Endothelial cell of umbilical vein (primary cell): Measurements from ENCODE around the gene HTRA2. TPM values are rescaled to one million over a fixed set of nuclear protein-coding genes. Genes with fewer than 3 reads are reported as not detected.

Experiments used
- BruUV-seq: library from RNA; stranded (reverse); fragments of 400-500 nt; replicated peaks from 2 replicates; lab custom pipeline; 2021; lab: Mats Ljungman, UMichigan
- CTCF ChIA-PET: fragments of 300-600, 350-600 bp; sonication (Branson Sonifier 250); formaldehyde crosslinking; loops from one replicate; lab custom pipeline; 2021; ENCODE audit warnings: antibody characterized with exemption, inconsistent platforms; lab: Charles Lee
- POLR2A ChIA-PET: fragments of 300-600, 350-600 bp; sonication (Branson Sonifier 250); formaldehyde crosslinking; loops from one replicate; lab custom pipeline; 2021; ENCODE audit warnings: antibody characterized with exemption, inconsistent platforms; lab: Charles Lee
- DNase-seq: peaks from one replicate; pipeline ENCODE4 v3.0.0-alpha.2; 2011; ENCODE audit warnings: low read depth, low spot score
- FAIRE-seq: peaks from 2 replicates; lab custom pipeline; 2011; peaks lifted over from hg19 to GRCh38; lab: Jason Lieb, UNC
- H2AFZ ChIP-seq: 2 replicates; pipeline ENCODE4 v1.6.0; 2012; ENCODE audit warnings: low read depth, low read length, control low read depth, inconsistent platforms
- H3K27ac ChIP-seq: 2 replicates; pipeline ENCODE4 v1.5.1; 2011; ENCODE audit warnings: low read depth, mild to moderate bottlenecking, control low read depth, low read length, moderate library complexity; ENCODE audit not compliant: insufficient read depth
- H3K27me3 ChIP-seq, 2 experiments: 2 replicates each; pipeline versions ENCODE4 v1.6.0 to v1.6.1; 2011; ENCODE audit warnings: low read length in 2 of 2, mixed read lengths in 1 of 2; ENCODE audit not compliant: control insufficient read depth in 2 of 2, insufficient read depth in 2 of 2
- H3K36me3 ChIP-seq, 2 experiments: 2 replicates in 1 of 2; 3 replicates in 1 of 2; pipeline ENCODE4 v1.5.1; 2011; ENCODE audit warnings: low read length in 2 of 2, mild to moderate bottlenecking in 1 of 2, moderate library complexity in 1 of 2; ENCODE audit not compliant: control insufficient read depth in 2 of 2, insufficient read depth in 2 of 2; ENCODE audit errors: extremely low read depth in 1 of 2
- H3K4me1 ChIP-seq: 3 replicates; pipeline ENCODE4 v1.5.1; 2011; ENCODE audit warnings: mild to moderate bottlenecking, low read length; ENCODE audit not compliant: control insufficient read depth, insufficient read depth; ENCODE audit errors: extremely low read depth
- H3K4me2 ChIP-seq: 2 replicates; pipeline ENCODE4 v1.6.1; 2011; ENCODE audit warnings: low read length, control low read depth, mixed read lengths; ENCODE audit not compliant: insufficient read depth
- H3K4me3 ChIP-seq, 3 experiments: fragments of 200-600 bp in 1 of 3; sonication (generic), shearing (Covaris generic) in 1 of 3; replicated peaks in 1 of 3; 2 replicates each; pipeline ENCODE4 v1.5.1; 2011 to 2016; ENCODE audit warnings: control low read depth in 3 of 3, low read length in 3 of 3, mild to moderate bottlenecking in 2 of 3, inconsistent platforms in 1 of 3, low read depth in 1 of 3, moderate library complexity in 1 of 3; ENCODE audit not compliant: insufficient read depth in 1 of 3
- H3K79me2 ChIP-seq: 2 replicates; pipeline ENCODE4 v1.6.0; 2012; ENCODE audit warnings: low read length, inconsistent platforms; ENCODE audit not compliant: control insufficient read depth, insufficient read depth
- H3K9ac ChIP-seq: replicated peaks from 2 replicates; pipeline ENCODE3; 2011; ENCODE audit warnings: low read length, control low read depth; ENCODE audit not compliant: insufficient read depth; ENCODE audit errors: extremely low read depth
- H3K9me1 ChIP-seq: replicated peaks from 3 replicates; pipeline ENCODE4 v1.6.0; 2011; ENCODE audit warnings: mild to moderate bottlenecking, low read length; ENCODE audit not compliant: control insufficient read depth, insufficient read depth; ENCODE audit errors: extremely low read depth
- H3K9me3 ChIP-seq: replicated peaks from 2 replicates; pipeline ENCODE4 v1.5.1; 2012; ENCODE audit warnings: low read length, inconsistent platforms; ENCODE audit not compliant: control insufficient read depth, insufficient read depth
- H4K20me1 ChIP-seq: replicated peaks from 2 replicates; pipeline ENCODE3; 2011; ENCODE audit warnings: mild to moderate bottlenecking, low read length; ENCODE audit not compliant: control insufficient read depth, insufficient read depth; ENCODE audit errors: extremely low read depth
- CTCF ChIP-seq, 2 donors: IDR thresholded peaks; 1 replicate in 1 of 2; 2 replicates in 1 of 2; pipeline ENCODE4 v1.5.1; 2011; ENCODE audit warnings: low read length in 2 of 2, mild to moderate bottlenecking in 2 of 2, moderate library complexity in 2 of 2, control low read depth in 1 of 2, inconsistent platforms in 1 of 2, low read depth in 1 of 2; ENCODE audit not compliant: insufficient read depth in 1 of 2; ENCODE audit errors: extremely low read depth in 1 of 2
- EZH2 ChIP-seq: IDR thresholded peaks from 2 replicates; pipeline ENCODE4 v1.6.1; 2012; ENCODE audit warnings: borderline replicate concordance, low read depth, mild to moderate bottlenecking, moderate library complexity, low read length, inconsistent platforms; ENCODE audit not compliant: severe bottlenecking
- FOS ChIP-seq: IDR thresholded peaks from 2 replicates; pipeline ENCODE4 v1.6.1; 2011; ENCODE audit warnings: mild to moderate bottlenecking, low read length, moderate library complexity, borderline replicate concordance; ENCODE audit not compliant: insufficient read depth
- GATA2 ChIP-seq: IDR thresholded peaks from 2 replicates; pipeline ENCODE4 v1.7.0; 2011; ENCODE audit warnings: low read depth, mild to moderate bottlenecking, moderate library complexity, mixed read lengths, low read length; ENCODE audit not compliant: insufficient read length, insufficient read depth
- JUN ChIP-seq: IDR thresholded peaks from 2 replicates; pipeline ENCODE4 v1.6.1; 2011; ENCODE audit warnings: borderline replicate concordance, low read depth; ENCODE audit not compliant: insufficient read length, insufficient read depth
- MYC ChIP-seq: IDR thresholded peaks from one replicate; pipeline ENCODE4 v1.6.1; 2011; ENCODE audit warnings: mild to moderate bottlenecking, low read depth, low read length
- POLR2A ChIP-seq: IDR thresholded peaks from 2 replicates; pipeline ENCODE4 v1.6.1; 2012; ENCODE audit warnings: low read depth, mild to moderate bottlenecking, control low read depth, low read length
- POLR2AphosphoS5 ChIP-seq: IDR thresholded peaks from 2 replicates; pipeline ENCODE4 v1.6.1; 2012; ENCODE audit warnings: low read depth, mild to moderate bottlenecking, control low read depth, low read length, moderate library complexity; ENCODE audit not compliant: insufficient read depth
- dilution Hi-C: fragments of 300-500 bp; cut with MboI; formaldehyde crosslinking; loops from one replicate; pipeline ENCODE4 v1.15.0; 2019; ENCODE audit warnings: low sequenced_read_pairs; ENCODE audit not compliant: extremely low pct_ligation_motif_present
- intact Hi-C: fragments of 100-400 bp; cut with micrococcal nuclease; formaldehyde crosslinking; loops from one replicate; pipeline ENCODE4 v1.10.0; 2022
- polyA plus RNA-seq, 4 experiments: library from polyadenylated mRNA; depleted of rRNA in 3 of 4; stranded (reverse) in 3 of 4; unstranded in 1 of 4; fragments of >200 nt; gene quantifications; 2 replicates each; pipeline versions ENCODE4 v1.2.1 to v1.2.3, GENCODE V29; 2011 to 2012; ENCODE audit warnings: missing spikeins in 1 of 4
- total RNA-seq: library from RNA; stranded (reverse); gene quantifications from 2 replicates; pipeline ENCODE4 v1.2.3, GENCODE V29; 2021
- TF ChIP-seq, protein P1 (sequence below): IDR thresholded peaks from 2 replicates; pipeline ENCODE4 v1.6.1; 2011; ENCODE audit not compliant: insufficient read depth, insufficient read length

Gene HTRA2
- total and polyA plus RNA-seq, 2 donors (not counting 3 experiments of a cell fraction or from before 2014, with no cell fraction given): 34.3 to 54.1 TPM

DNA sequence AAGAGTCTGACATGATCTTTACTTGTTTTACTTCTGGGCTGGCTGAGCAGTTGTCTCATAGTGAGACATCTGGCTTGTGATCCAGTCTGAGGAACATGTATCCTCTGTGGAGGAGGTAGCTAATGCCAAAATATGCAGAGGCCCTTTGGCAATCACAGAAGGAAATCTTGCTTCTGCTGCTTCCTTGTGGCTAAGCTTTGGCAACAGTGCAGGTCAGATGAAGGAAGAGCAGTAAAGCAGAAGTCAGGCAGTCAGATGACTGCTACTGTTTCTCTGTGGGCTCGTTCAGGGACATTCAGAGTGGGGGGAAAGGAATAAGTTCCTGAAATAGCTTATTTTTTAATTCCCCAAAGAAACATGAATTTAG lies 47.1 kb downstream of the HTRA2 start:
- no peak for DNase-seq
- Histone ChIP-seq H3K4me2 (no peak overlapping the region), H3K79me2 (no peaks in the 10 kb centered on the region), H3K9me3 (no peaks in the 10 kb centered on the region), H3K9me1 (no peaks in the 10 kb centered on the region), H3K36me3 (no peaks in the 10 kb centered on the region), H2AFZ (no peak overlapping the region), H3K4me3 (no peak overlapping the region), H3K27ac (no peak overlapping the region), H3K9ac (no peak overlapping the region), H4K20me1 (no peaks in the 10 kb centered on the region), H3K27me3 (peaks cover 3 to 4% of the 10 kb centered on the region in 2 experiments), H3K4me1 (peaks cover 7% of the 10 kb centered on the region)
- intact Hi-C loops (no loop called here), dilution Hi-C loops (no loop called here)
- no TSS peak for BruUV-seq
- POLR2A ChIA-PET: no interaction called here
- CTCF ChIA-PET: interaction anchor here (0.9 to 1.3 kb wide), 2 partner anchors 8 to 11 kb away, joined by 3 to 5 read pairs; no protein-coding TSS in a partner anchor
- TF ChIP-seq POLR2A (no peak), GATA2 (no peak), JUN (no peak), FOS (no peak), CTCF (IDR thresholded peaks at IDR 0.05; ENCODE audit: extremely low read depth in 1 of 2, insufficient read depth in 1 of 2, low read depth in 1 of 2, low read length in 2 of 2) (no peak), MYC (no peak), EZH2 (no peak), POLR2AphosphoS5 (no peak)
- TF ChIP-seq, protein P1, sequence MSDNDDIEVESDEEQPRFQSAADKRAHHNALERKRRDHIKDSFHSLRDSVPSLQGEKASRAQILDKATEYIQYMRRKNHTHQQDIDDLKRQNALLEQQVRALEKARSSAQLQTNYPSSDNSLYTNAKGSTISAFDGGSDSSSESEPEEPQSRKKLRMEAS: no peak
- FAIRE-seq: no peak
